Thymus (tissue), 11 donors: ENCODE results near the gene COL6A1. TPM values are rescaled to one million over a fixed set of nuclear protein-coding genes. Genes with fewer than 3 reads are reported as not detected.
"Not testable (repeated sequence)": the region's sequence is repeated elsewhere in the genome, so short reads cannot be mapped to it uniquely, and the experiment has no call there.

Experiments used
- DNase-seq, 9 donors: peaks; one replicate each; pipeline ENCODE4 v3.0.0-alpha.2; 2013; ENCODE audit warnings: low spot score in 9 of 9, low read depth in 6 of 9, missing footprints in 1 of 9
- H3K27ac ChIP-seq, 2 donors: one replicate each; pipeline ENCODE4 v1.5.1; 2013; ENCODE audit warnings: control low read depth in 1 of 2, low read depth in 1 of 2, low read length in 1 of 2, mild to moderate bottlenecking in 1 of 2, moderate library complexity in 1 of 2
- H3K27me3 ChIP-seq, 2 donors: one replicate each; pipeline ENCODE4 v1.5.1; 2013; ENCODE audit warnings: low read length in 1 of 2; ENCODE audit not compliant: control insufficient read depth in 2 of 2, insufficient read depth in 1 of 2
- H3K36me3 ChIP-seq, 2 donors: one replicate each; pipeline ENCODE4 v1.5.1; 2013; ENCODE audit warnings: low read length in 1 of 2, mild to moderate bottlenecking in 1 of 2, moderate library complexity in 1 of 2; ENCODE audit not compliant: control insufficient read depth in 2 of 2, insufficient read depth in 2 of 2
- H3K4me1 ChIP-seq, 2 donors: one replicate each; pipeline ENCODE4 v1.5.1; 2013; ENCODE audit warnings: low read length in 2 of 2; ENCODE audit not compliant: control insufficient read depth in 2 of 2, insufficient read depth in 2 of 2
- H3K4me3 ChIP-seq, 2 donors: one replicate each; pipeline ENCODE4 v1.5.1; 2013; ENCODE audit warnings: low read length in 2 of 2, control low read depth in 1 of 2, mild to moderate bottlenecking in 1 of 2
- H3K9me3 ChIP-seq, 2 donors: one replicate each; pipeline ENCODE4 v1.5.1; 2013; ENCODE audit warnings: low read length in 1 of 2, mild to moderate bottlenecking in 1 of 2; ENCODE audit not compliant: control insufficient read depth in 2 of 2, insufficient read depth in 1 of 2
- WGBS: extraction: QIAGEN DNeasy Blood & Tissue Kit; methylation state at CpG from one replicate; pipeline ENCODE4 v1.1.7; 2013; 5-methylcytosine and 5-hydroxymethylcytosine counted together
- polyA plus RNA-seq: library from polyadenylated mRNA; stranded (reverse); fragments of 200-250 nt; gene quantifications from one replicate; pipeline ENCODE4 v1.2.3, GENCODE V29; 2013
- total RNA-seq: library from RNA; stranded (reverse); fragments of 120-200 nt; gene quantifications from one replicate; pipeline ENCODE4 v1.2.4, GENCODE V29; 2013
- donor health status: healthy.

COL6A1 gene
- total and polyA plus RNA-seq, 2 donors, result 39.0 to 115 TPM

GRCh38 chr21:46045154-46045553 is 63.6 kb downstream of the COL6A1 start:
- Histone ChIP-seq H3K9me3 (peaks cover 1 to 11% of the 10 kb centered on the region in 2 donors), H3K4me1 (peaks cover 0 to 9% of the 10 kb centered on the region in 2 donors), H3K4me3 (no peak overlapping the region), H3K36me3 (no peaks in the 10 kb centered on the region), H3K27ac (no peak overlapping the region), H3K27me3 (peaks cover 0 to 3% of the 10 kb centered on the region in 2 donors)
- WGBS, result 87% methylated on average over 2 of the region's 2 CpGs
- no peak for DNase-seq

GRCh38 chr21:46046471-46046870 is 64.9 kb downstream of the COL6A1 start:
- Histone ChIP-seq H3K9me3 (peaks cover 1 to 16% of the 10 kb centered on the region in 2 donors), H3K27ac (no peak overlapping the region), H3K4me3 (no peak overlapping the region), H3K36me3 (no peaks in the 10 kb centered on the region), H3K4me1 (peaks cover 0 to 10% of the 10 kb centered on the region in 2 donors), H3K27me3 (peaks cover 0 to 3% of the 10 kb centered on the region in 2 donors)
- no peak for DNase-seq
- 96% methylated on average over 12 of the region's 12 CpGs for WGBS

- peaks cover 0 to 10% of the 10 kb centered on the region in 2 donors for H3K4me1 ChIP-seq
- DNase-seq, H3K27ac ChIP-seq, H3K27me3 ChIP-seq, H3K36me3 ChIP-seq, H3K4me3 ChIP-seq: not testable (repeated sequence)
- peaks cover 1 to 16% of the 10 kb centered on the region in 2 donors for H3K9me3 ChIP-seq
- WGBS, result 98% methylated on average over 12 of the region's 12 CpGs
These were observed 65.3 kb downstream of the COL6A1 start for GRCh38 chr21:46046906-46047305.

- WGBS, result 89% methylated on average over 27 of the region's 27 CpGs
- Histone ChIP-seq H3K27me3 (peaks cover 0 to 3% of the 10 kb centered on the region in 2 donors), H3K27ac (peak overlapping the region; percentile 52 to 60), H3K4me1 (peaks cover 0 to 10% of the 10 kb centered on the region in 2 donors), H3K36me3 (no peaks in the 10 kb centered on the region), H3K9me3 (peaks cover 1 to 16% of the 10 kb centered on the region in 2 donors), H3K4me3 (no peak overlapping the region)
- DNase-seq, result peak in 1 of 9 donors; percentile 15
These were observed 67.6 kb downstream of the COL6A1 start for GRCh38 chr21:46048926-46049889.

- Histone ChIP-seq H3K36me3 (no peaks in the 10 kb centered on the region), H3K4me3 (no peak overlapping the region), H3K9me3 (peaks cover 1 to 16% of the 10 kb centered on the region in 2 donors), H3K27me3 (peaks cover 0 to 6% of the 10 kb centered on the region in 2 donors), H3K27ac (peak overlapping the region; percentile 19 to 60), H3K4me1 (peaks cover 0 to 10% of the 10 kb centered on the region in 2 donors)
- no peak for DNase-seq
- WGBS, result 94% methylated on average over 33 of the region's 33 CpGs
These were observed 68.5 kb downstream of the COL6A1 start for GRCh38 chr21:46049890-46050667.

- peaks cover 0 to 10% of the 10 kb centered on the region in 2 donors for H3K4me1 ChIP-seq
- no peak for DNase-seq
- 96% methylated on average over 22 of the region's 22 CpGs for WGBS
- peaks cover 0 to 8% of the 10 kb centered on the region in 2 donors for H3K27me3 ChIP-seq
- no peak overlapping the region for H3K4me3 ChIP-seq
- peaks cover 1 to 16% of the 10 kb centered on the region in 2 donors for H3K9me3 ChIP-seq
- peak overlapping the region in 1 of 2 donors; percentile 4 for H3K27ac ChIP-seq
- H3K36me3 ChIP-seq, result no peaks in the 10 kb centered on the region
These were observed 69.3 kb downstream of the COL6A1 start for GRCh38 chr21:46050668-46051378.

GRCh38 chr21:46051379-46051770 is 69.8 kb downstream of the COL6A1 start:
- no peaks in the 10 kb centered on the region for H3K36me3 ChIP-seq
- peaks cover 1 to 16% of the 10 kb centered on the region in 2 donors for H3K9me3 ChIP-seq
- H3K27me3 ChIP-seq, result peaks cover 0 to 10% of the 10 kb centered on the region in 2 donors
- H3K27ac ChIP-seq, result peak overlapping the region in 1 of 2 donors; percentile 4
- DNase-seq, result no peak
- H3K4me3 ChIP-seq, result no peak overlapping the region
- 91% methylated on average over 16 of the region's 16 CpGs for WGBS
- H3K4me1 ChIP-seq, result peaks cover 0 to 10% of the 10 kb centered on the region in 2 donors

- DNase-seq, result no peak
- H3K36me3 ChIP-seq, result no peaks in the 10 kb centered on the region
- peaks cover 4 to 16% of the 10 kb centered on the region in 2 donors for H3K4me1 ChIP-seq
- peaks cover 1 to 16% of the 10 kb centered on the region in 2 donors for H3K9me3 ChIP-seq
- H3K27me3 ChIP-seq, result peaks cover 2 to 17% of the 10 kb centered on the region in 2 donors
- H3K27ac ChIP-seq, result no peak overlapping the region
- 97% methylated on average over 33 of the region's 33 CpGs for WGBS
- no peak overlapping the region for H3K4me3 ChIP-seq
These were observed 70.5 kb downstream of the COL6A1 start for GRCh38 chr21:46051821-46052675.
